GM21717 (cell line): ENCODE results near the gene C19orf73.
"Not testable (repeated sequence)": the region's sequence is repeated elsewhere in the genome, so short reads cannot be mapped to it uniquely, and the experiment has no call there.

ENCODE experiments used
- ATAC-seq: cut with Tn5 transposase; IDR thresholded peaks from one replicate; pipeline ENCODE4 v1.9.1; 2021; ENCODE audit warnings: mild to moderate bottlenecking, moderate library complexity; ENCODE audit not compliant: unreplicated experiment

Gene C19orf73

GRCh38 chr19:49103331-49104085, 15.4 kb downstream of the C19orf73 start:
- no peak for ATAC-seq

GRCh38 chr19:49102303-49102702, 16.6 kb downstream of the C19orf73 start:
- ATAC-seq = no peak

GRCh38 chr19:49101160-49101559, 17.8 kb downstream of the C19orf73 start:
- no peak for ATAC-seq

- no peak for ATAC-seq
Observed at GRCh38 chr19:49098795-49099194, 20.1 kb downstream of the C19orf73 start.

- ATAC-seq = no peak
Observed at GRCh38 chr19:49097453-49098288, 21.3 kb downstream of the C19orf73 start.

- ATAC-seq = no peak
Observed at GRCh38 chr19:49094505-49095482, 24.1 kb downstream of the C19orf73 start.

- ATAC-seq = no peak
Observed at GRCh38 chr19:49092686-49093085, 26.3 kb downstream of the C19orf73 start.

GRCh38 chr19:49091391-49092038, 27.4 kb downstream of the C19orf73 start:
- no peak for ATAC-seq

GRCh38 chr19:49086296-49086695, 32.6 kb downstream of the C19orf73 start:
- ATAC-seq = no peak

- ATAC-seq = peak; percentile 4
Observed at GRCh38 chr19:49085868-49086232, 33.1 kb downstream of the C19orf73 start.

- ATAC-seq = peak; percentile 69
Observed at GRCh38 chr19:49085020-49085867, 33.7 kb downstream of the C19orf73 start, which contains the start of gene SNRNP70. Gene SNRNP70 (plus strand): TSS chr19:49085451. CDS start chr19:49086415, 964 bp downstream.

GRCh38 chr19:49084206-49085019, 34.5 kb downstream of the C19orf73 start:
- ATAC-seq = no peak

GRCh38 chr19:49081273-49081672, 37.7 kb downstream of the C19orf73 start:
- ATAC-seq = no peak

GRCh38 chr19:49080392-49080791, 38.6 kb downstream of the C19orf73 start:
- ATAC-seq = no peak

- ATAC-seq = not testable (repeated sequence)
Observed at GRCh38 chr19:49074869-49075268, 44.1 kb downstream of the C19orf73 start.

- no peak for ATAC-seq
Observed at GRCh38 chr19:49073514-49074378, 45.2 kb downstream of the C19orf73 start.

GRCh38 chr19:49071860-49072547, 46.9 kb downstream of the C19orf73 start:
- no peak for ATAC-seq
